Uterus (tissue), 4 donors: Measurements from ENCODE around the gene CARS1. TPM values are rescaled to one million over a fixed set of nuclear protein-coding genes. Genes with fewer than 3 reads are reported as not detected.

Source experiments
- DNase-seq, 2 donors: peaks; one replicate each; pipeline ENCODE4 v3.0.0-alpha.2; 2019 to 2020
- H3K27ac ChIP-seq, 2 donors: fragments of 200-600 bp; sonication (generic); 1 replicate in 1 of 2; 2 replicates in 1 of 2; pipeline ENCODE4 v1.5.1; 2016 to 2018
- H3K27me3 ChIP-seq, 2 donors: fragments of 200-600 bp; sonication (generic); one replicate each; pipeline ENCODE4 v1.5.1; 2018 to 2019; ENCODE audit warnings: control low read depth in 1 of 2
- H3K36me3 ChIP-seq, 2 donors: fragments of 200-600 bp; sonication (generic); one replicate each; pipeline ENCODE4 v1.5.1; 2019; ENCODE audit warnings: control low read depth in 1 of 2
- H3K4me1 ChIP-seq, 2 donors: fragments of 200-600 bp; sonication (generic); one replicate each; pipeline ENCODE4 v1.5.1; 2018 to 2019; ENCODE audit warnings: control low read depth in 1 of 2
- H3K4me3 ChIP-seq, 2 donors: fragments of 200-600 bp; sonication (generic); 1 replicate in 1 of 2; 2 replicates in 1 of 2; pipeline ENCODE4 v1.5.1; 2018 to 2019; ENCODE audit warnings: mild to moderate bottlenecking in 1 of 2
- H3K9me3 ChIP-seq, 2 donors: fragments of 200-600 bp; sonication (generic); one replicate each; pipeline ENCODE4 v1.5.1; 2019; ENCODE audit warnings: control low read depth in 1 of 2
- CTCF ChIP-seq, 4 experiments: fragments of 200-600 bp in 2 of 4; fragments of 450-650 bp in 2 of 4; sonication (generic) in 2 of 4; IDR thresholded peaks; one replicate each; pipeline ENCODE4 v1.5.1; 2016 to 2019; ENCODE audit warnings: antibody characterized with exemption in 4 of 4, mild to moderate bottlenecking in 2 of 4, moderate library complexity in 1 of 4
- POLR2A ChIP-seq, 2 donors: fragments of 450-650 bp; IDR thresholded peaks; one replicate each; pipeline ENCODE4 v1.6.1; 2016; ENCODE audit warnings: antibody characterized with exemption in 2 of 2, mild to moderate bottlenecking in 1 of 2, moderate library complexity in 1 of 2
- intact Hi-C: fragments of 100-400 bp; cut with DNase I; formaldehyde crosslinking; loops from one replicate; pipeline ENCODE4 v1.15.1; 2023; ENCODE audit warnings: low total_unique reads
- total RNA-seq, 4 donors: library from RNA; depleted of rRNA in 3 of 4; stranded (reverse); fragments of >200 nt in 3 of 4; gene quantifications; one replicate each; pipeline versions ENCODE4 v1.1.0 to v1.2.4, GENCODE V29; 2014 to 2023
- donor health status: DM: yes; HTN: yes; CAD: no.

The CARS1 gene
- total RNA-seq, 4 donors from 2014 or later = 13.2 to 39.5 (median 27.4) TPM

GRCh38 chr11:3103076-3103475 is 45.9 kb upstream of the CARS1 start:
- no peak overlapping the region for H3K27ac ChIP-seq
- H3K4me3 ChIP-seq = no peak overlapping the region
- no peaks in the 10 kb centered on the region for H3K4me1 ChIP-seq
- no peak for DNase-seq
- H3K36me3 ChIP-seq = no peaks in the 10 kb centered on the region
- H3K27me3 ChIP-seq = no peaks in the 10 kb centered on the region
- intact Hi-C loops = no loop called here
- no peaks in the 10 kb centered on the region for H3K9me3 ChIP-seq
- TF ChIP-seq POLR2A (IDR thresholded peaks at IDR 0.05) (no peak), CTCF (IDR thresholded peaks at IDR 0.05) (no peak)

- no peak overlapping the region for H3K4me3 ChIP-seq
- DNase-seq = no peak
- H3K27ac ChIP-seq = no peak overlapping the region
- intact Hi-C loops = no loop called here
- H3K9me3 ChIP-seq = no peaks in the 10 kb centered on the region
- H3K27me3 ChIP-seq = no peaks in the 10 kb centered on the region
- no peaks in the 10 kb centered on the region for H3K36me3 ChIP-seq
- TF ChIP-seq POLR2A (IDR thresholded peaks at IDR 0.05) (no peak), CTCF (IDR thresholded peaks at IDR 0.05) (no peak)
- no peaks in the 10 kb centered on the region for H3K4me1 ChIP-seq
Measured at GRCh38 chr11:3102641-3102921, 45.4 kb upstream of the CARS1 start.

- DNase-seq = no peak
- no peaks in the 10 kb centered on the region for H3K36me3 ChIP-seq
Measured at GRCh38 chr11:3101921-3102640, 44.9 kb upstream of the CARS1 start.

GRCh38 chr11:3099178-3099577 is 42.0 kb upstream of the CARS1 start:
- Histone ChIP-seq H3K9me3 (no peaks in the 10 kb centered on the region), H3K27ac (no peak overlapping the region), H3K36me3 (no peaks in the 10 kb centered on the region), H3K4me3 (no peak overlapping the region), H3K27me3 (no peaks in the 10 kb centered on the region), H3K4me1 (no peaks in the 10 kb centered on the region)
- intact Hi-C loops = no loop called here
- no peak for TF ChIP-seq POLR2A (IDR thresholded peaks at IDR 0.05)
- DNase-seq = no peak

More at GRCh38 chr11:3101921-3102640, 44.9 kb upstream of the CARS1 start:
- Histone ChIP-seq H3K27ac (no peak overlapping the region), H3K4me1 (no peaks in the 10 kb centered on the region), H3K9me3 (no peaks in the 10 kb centered on the region), H3K4me3 (no peak overlapping the region), H3K27me3 (no peaks in the 10 kb centered on the region)
- TF ChIP-seq POLR2A (IDR thresholded peaks at IDR 0.05) (no peak), CTCF (IDR thresholded peaks at IDR 0.05) (no peak)
- intact Hi-C loops = no loop called here

GRCh38 chr11:3096909-3097530 is 39.8 kb upstream of the CARS1 start:
- Histone ChIP-seq H3K4me1 (no peaks in the 10 kb centered on the region), H3K36me3 (no peaks in the 10 kb centered on the region), H3K4me3 (no peak overlapping the region), H3K9me3 (no peaks in the 10 kb centered on the region), H3K27ac (peak overlapping the region in 1 of 2 donors; percentile 72), H3K27me3 (no peaks in the 10 kb centered on the region)
- TF ChIP-seq CTCF (IDR thresholded peaks at IDR 0.05) (no peak), POLR2A (IDR thresholded peaks at IDR 0.05) (no peak)
- DNase-seq = peak in 1 of 2 donors; percentile 2
- intact Hi-C loops = no loop called here
